Right cardiac atrium (tissue), 5 donors: ENCODE data around the gene CPN1. TPM values are rescaled to one million over a fixed set of nuclear protein-coding genes. Genes with fewer than 3 reads are reported as not detected.
A peak's percentile ranks its signal among the peaks of the same experiment; 100 is the strongest.

Source experiments
- ATAC-seq, 2 donors: fragments of 200-7000 bp; cut with Tn5 transposase; one replicate each; pipeline versions ENCODE4 v1.8.0 to v1.9.1; 2020; ENCODE audit warnings: moderate library complexity in 2 of 2, mild to moderate bottlenecking in 1 of 2
- DNase-seq, 3 donors: peaks; one replicate each; pipeline ENCODE4 v3.0.0-alpha.2; 2020
- H3K27ac ChIP-seq: one replicate; pipeline ENCODE4 v1.5.1; 2013; ENCODE audit warnings: mild to moderate bottlenecking, low read length, control low read depth, moderate library complexity
- H3K27me3 ChIP-seq: one replicate; pipeline ENCODE4 v1.6.1; 2013; ENCODE audit not compliant: control insufficient read depth, insufficient read depth
- H3K4me1 ChIP-seq: one replicate; pipeline ENCODE4 v1.6.1; 2013; ENCODE audit warnings: low read length; ENCODE audit not compliant: control insufficient read depth, insufficient read depth
- H3K4me3 ChIP-seq: one replicate; pipeline ENCODE4 v1.5.1; 2013; ENCODE audit warnings: low read length, control low read depth
- H3K9me3 ChIP-seq: one replicate; pipeline ENCODE4 v1.6.1; 2013; ENCODE audit warnings: low read length; ENCODE audit not compliant: control insufficient read depth
- WGBS: extraction: QIAGEN DNeasy Blood & Tissue Kit; methylation state at CpG from one replicate; pipeline ENCODE4 v1.1.7; 2013; 5-methylcytosine and 5-hydroxymethylcytosine counted together
- intact Hi-C, 4 donors: fragments of 100-400 bp; cut with DNase I; formaldehyde crosslinking; loops; one replicate each; pipeline versions ENCODE4 v1.11.0 to v1.14.0; 2022 to 2023
- polyA plus RNA-seq: library from polyadenylated mRNA; stranded (reverse); fragments of 200-250 nt; gene quantifications from one replicate; pipeline ENCODE4 v1.2.3, GENCODE V29; 2013
- total RNA-seq, 4 donors: library from RNA; stranded (reverse); fragmentation: NEBNext Ultra II Directional; extraction: Animal tissue kit (Norgen Biotek cat#: 25700); gene quantifications; one replicate each; pipeline ENCODE4 v1.2.1, GENCODE V29; 2021
- donor health status: healthy with polysubstance abuse.
- donor health status: DM: no; HTN: yes; CAD: no.
- donor health status: DM: no; HTN: no; CAD: no.
- donor health status: DM: no; HTN: yes; CAD: no; lungs with severe emphysema.
- donor health status: DM: yes; HTN: yes; CAD: no.

The CPN1 gene
- total and polyA plus RNA-seq, 5 donors = not detected

GRCh38 chr10:100008142-100008522 is 73.5 kb downstream of the CPN1 start:
- H3K27ac ChIP-seq = peak overlapping the region; percentile 66
- peak; percentile 48 to 69 for ATAC-seq
- H3K27me3 ChIP-seq = no peaks in the 10 kb centered on the region
- intact Hi-C loops = loop anchor here in 3 of 4 donors (5.0 to 10.0 kb wide), 3 partner anchors 36 to 93 kb away; no protein-coding TSS in a partner anchor
- WGBS = 36% methylated on average over 6 of the region's 6 CpGs
- peaks cover 9% of the 10 kb centered on the region for H3K4me1 ChIP-seq
- H3K4me3 ChIP-seq = peak overlapping the region; percentile 95
- DNase-seq = peak in 2 of 3 donors; percentile 34 to 59
- H3K9me3 ChIP-seq = no peaks in the 10 kb centered on the region

DNA sequence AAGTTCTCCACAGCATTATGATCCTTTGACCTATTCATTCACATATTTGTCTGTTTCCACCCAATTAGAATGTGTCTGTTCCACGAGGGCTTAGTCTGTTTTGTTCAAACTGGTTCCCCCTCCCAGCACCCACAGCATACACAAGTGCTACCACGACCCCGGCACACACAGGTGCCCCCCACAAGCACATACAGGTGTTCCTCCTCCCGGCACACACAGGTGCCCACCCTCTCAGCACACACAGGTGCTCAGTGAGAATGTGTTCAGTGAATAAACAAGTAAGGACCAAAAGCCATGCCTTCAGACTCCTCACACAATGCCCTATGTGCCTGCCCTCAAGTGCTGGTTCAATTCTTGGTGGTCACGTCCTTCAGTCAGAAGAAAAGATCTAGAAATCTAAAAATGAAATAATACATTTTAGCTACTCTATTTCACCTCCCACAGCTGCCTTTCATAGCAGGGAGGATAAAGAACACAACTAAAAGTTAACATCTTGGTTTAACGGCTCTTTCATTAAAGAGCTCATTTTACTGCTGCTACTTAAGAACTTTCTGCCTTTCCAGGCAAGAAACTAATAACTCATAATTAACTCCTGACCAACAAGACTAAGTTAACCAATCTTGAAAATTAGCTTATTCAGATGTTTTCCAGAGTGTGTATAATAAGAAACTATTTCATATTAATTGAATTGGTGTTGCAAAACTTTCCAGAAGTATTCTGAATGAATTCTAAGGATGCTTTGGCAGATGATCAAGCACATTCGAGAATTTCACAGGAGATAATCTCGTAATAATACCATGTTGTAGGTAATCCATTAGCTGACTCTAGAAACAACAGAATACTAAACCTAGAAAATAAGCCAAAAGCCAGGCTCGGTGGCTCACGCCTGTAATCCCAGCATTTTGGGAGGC is 74.2 kb downstream of the CPN1 start:
- peak overlapping the region; percentile 95 for H3K4me3 ChIP-seq
- WGBS = 56% methylated on average over 10 of the region's 10 CpGs
- H3K27me3 ChIP-seq = no peaks in the 10 kb centered on the region
- peak in 1 of 3 donors; percentile 51 for DNase-seq
- intact Hi-C loops = loop anchor here in 3 of 4 donors (5.0 to 10.0 kb wide), 3 partner anchors 35 to 93 kb away; no protein-coding TSS in a partner anchor
- peak overlapping the region; percentile 66 for H3K27ac ChIP-seq
- peaks cover 9% of the 10 kb centered on the region for H3K4me1 ChIP-seq
- ATAC-seq = no peak
- no peaks in the 10 kb centered on the region for H3K9me3 ChIP-seq

GRCh38 chr10:100006243-100006886 is 75.3 kb downstream of the CPN1 start:
- Histone ChIP-seq H3K4me3 (no peak overlapping the region), H3K4me1 (peaks cover 9% of the 10 kb centered on the region), H3K27ac (peak overlapping the region; percentile 44), H3K9me3 (no peaks in the 10 kb centered on the region), H3K27me3 (no peaks in the 10 kb centered on the region)
- WGBS = 56% methylated on average over 4 of the region's 4 CpGs
- peak in 1 of 2 donors; percentile 68 for ATAC-seq
- DNase-seq = no peak
- intact Hi-C loops = loop anchor here in 3 of 4 donors (5.0 to 10.0 kb wide), 3 partner anchors 34 to 92 kb away; no protein-coding TSS in a partner anchor

- DNase-seq = no peak
- Histone ChIP-seq H3K27ac (no peak overlapping the region), H3K4me3 (no peak overlapping the region), H3K27me3 (no peaks in the 10 kb centered on the region), H3K4me1 (peaks cover 11% of the 10 kb centered on the region), H3K9me3 (no peaks in the 10 kb centered on the region)
- intact Hi-C loops = loop anchor here in 3 of 4 donors (5.0 to 10.0 kb wide), 3 partner anchors 33 to 90 kb away; no protein-coding TSS in a partner anchor
- 80% methylated on average over 3 of the region's 3 CpGs for WGBS
- ATAC-seq = no peak
Observed at GRCh38 chr10:100004805-100005510, 76.7 kb downstream of the CPN1 start.

GRCh38 chr10:100000109-100000644 is 81.5 kb downstream of the CPN1 start:
- Histone ChIP-seq H3K4me1 (peaks cover 13% of the 10 kb centered on the region), H3K9me3 (no peaks in the 10 kb centered on the region), H3K4me3 (no peak overlapping the region), H3K27ac (no peak overlapping the region), H3K27me3 (no peaks in the 10 kb centered on the region)
- DNase-seq = no peak
- WGBS = 92% methylated on average over 6 of the region's 6 CpGs
- ATAC-seq = no peak
- intact Hi-C loops = loop anchor here in 2 of 4 donors (10.0 kb wide), 1 partner anchor 85 kb away; no protein-coding TSS in a partner anchor

DNA sequence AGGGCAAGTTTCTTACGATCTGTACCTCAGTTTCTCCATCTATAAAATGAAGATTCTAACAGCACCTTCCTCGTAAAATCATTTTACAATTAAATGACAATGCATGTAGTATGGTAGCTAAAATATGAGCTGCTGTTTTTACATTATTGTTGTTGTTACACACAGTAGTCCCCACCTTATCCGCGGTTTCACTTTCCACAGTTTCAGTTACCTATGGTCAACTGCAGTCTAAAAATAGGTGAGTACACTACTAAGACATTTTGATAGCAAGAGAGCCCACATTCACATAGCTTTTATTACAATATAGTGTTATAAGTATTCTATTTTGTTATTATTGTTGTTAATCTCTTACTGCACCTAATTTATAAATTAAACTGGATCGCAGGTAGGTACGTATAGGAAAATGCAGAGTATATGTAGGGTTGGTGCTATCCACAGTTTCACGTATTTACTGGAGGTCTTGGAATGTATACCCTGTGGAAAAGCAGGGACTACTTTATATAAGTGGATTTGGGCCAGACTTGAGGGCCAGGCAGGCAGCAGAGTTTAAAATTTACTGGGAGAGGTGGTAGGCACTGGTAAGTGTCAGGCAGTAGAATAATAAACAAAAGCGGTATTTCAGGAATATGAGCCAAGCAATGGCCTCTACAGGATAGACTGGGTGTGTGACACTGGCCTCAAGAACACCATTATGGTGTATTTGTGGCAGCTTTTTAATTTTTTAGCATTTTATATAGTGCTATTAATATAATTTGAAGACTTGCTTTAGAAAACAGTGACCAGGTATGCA is 82.2 kb downstream of the CPN1 start:
- intact Hi-C loops = loop anchor here in 2 of 4 donors (10.0 kb wide), 1 partner anchor 85 kb away; no protein-coding TSS in a partner anchor

GRCh38 chr10:99998889-99999288 is 82.8 kb downstream of the CPN1 start:
- WGBS = 89% methylated on average over 6 of the region's 6 CpGs
- H3K27me3 ChIP-seq = no peaks in the 10 kb centered on the region
- H3K27ac ChIP-seq = no peak overlapping the region
- intact Hi-C loops = no loop called here
- H3K4me3 ChIP-seq = no peak overlapping the region
- peaks cover 17% of the 10 kb centered on the region for H3K4me1 ChIP-seq
- ATAC-seq = no peak
- no peaks in the 10 kb centered on the region for H3K9me3 ChIP-seq
- no peak for DNase-seq

More for the DNA sequence above, 82.2 kb downstream of the CPN1 start:
- no peak for ATAC-seq
- no peak for DNase-seq
- Histone ChIP-seq H3K27me3 (no peaks in the 10 kb centered on the region), H3K27ac (no peak overlapping the region), H3K4me3 (no peak overlapping the region), H3K9me3 (no peaks in the 10 kb centered on the region), H3K4me1 (peaks cover 14% of the 10 kb centered on the region)
- 85% methylated on average over 8 of the region's 8 CpGs for WGBS

DNA sequence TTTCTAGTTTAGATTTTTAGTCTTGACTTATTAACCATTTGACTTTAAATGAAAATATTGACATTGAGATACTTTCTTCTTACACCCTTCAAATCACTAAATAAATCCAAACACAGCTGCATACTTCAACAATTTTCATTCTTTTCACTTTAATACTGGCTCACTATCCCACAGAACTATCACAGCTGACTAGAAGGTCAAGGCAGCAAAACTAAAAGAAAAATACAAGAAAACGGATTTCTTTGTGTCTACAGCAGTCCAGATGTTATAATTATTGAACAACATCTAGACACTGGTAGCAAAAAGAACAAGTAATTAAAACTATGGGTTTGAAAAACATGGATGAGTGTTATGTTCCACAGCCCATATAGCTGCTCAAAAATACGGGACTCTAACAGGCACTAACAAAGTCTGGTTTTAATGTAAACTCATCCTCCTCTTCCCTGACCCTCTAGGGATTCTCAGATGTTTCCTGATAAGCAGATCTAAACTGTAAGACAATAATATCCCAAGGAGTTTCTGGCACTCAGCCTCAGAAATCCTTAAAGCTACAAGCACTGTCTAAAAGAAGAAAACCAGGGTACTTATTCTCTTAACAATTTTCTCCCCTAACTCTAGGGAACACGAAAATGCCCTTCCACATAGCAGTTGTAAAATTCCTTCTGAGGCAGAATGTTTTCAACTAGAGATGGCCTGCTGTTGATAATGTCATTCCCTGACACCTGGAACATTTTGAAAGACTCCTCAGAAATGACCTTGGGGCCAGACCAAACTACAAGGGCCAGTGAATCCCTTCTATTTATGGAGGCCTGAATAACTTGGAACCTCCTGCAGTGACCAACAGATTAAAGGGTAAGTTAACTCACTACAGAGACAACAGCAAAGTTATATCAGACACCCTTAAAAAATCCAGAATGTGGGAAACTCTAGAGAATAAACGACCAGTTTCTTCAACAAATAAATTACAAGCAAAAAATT is 84.7 kb downstream of the CPN1 start:
- Histone ChIP-seq H3K27ac (no peak overlapping the region), H3K4me1 (peaks cover 17% of the 10 kb centered on the region), H3K9me3 (no peaks in the 10 kb centered on the region), H3K4me3 (no peak overlapping the region), H3K27me3 (no peaks in the 10 kb centered on the region)
- intact Hi-C loops = no loop called here
- no peak for DNase-seq
- WGBS = 33% methylated on average over 4 of the region's 4 CpGs
- ATAC-seq = no peak

GRCh38 chr10:99995713-99996112 is 86.0 kb downstream of the CPN1 start:
- H3K9me3 ChIP-seq = no peaks in the 10 kb centered on the region
- no peak overlapping the region for H3K27ac ChIP-seq

More at GRCh38 chr10:99995713-99996112, 86.0 kb downstream of the CPN1 start:
- H3K4me1 ChIP-seq = peaks cover 17% of the 10 kb centered on the region
- H3K27me3 ChIP-seq = no peaks in the 10 kb centered on the region
- no peak overlapping the region for H3K4me3 ChIP-seq
- no peak for DNase-seq
- 83% methylated on average over 3 of the region's 3 CpGs for WGBS
- intact Hi-C loops = no loop called here
- ATAC-seq = no peak
